GM21423 (cell line): ENCODE measurements around the gene DOK4.

ENCODE experiments used
- ATAC-seq: cut with Tn5 transposase; IDR thresholded peaks from one replicate; pipeline ENCODE4 v1.9.1; 2021; ENCODE audit warnings: mild to moderate bottlenecking, moderate library complexity; ENCODE audit not compliant: unreplicated experiment

The DOK4 gene

GRCh38 chr16:57519796-57520360 lies 33.6 kb upstream of the DOK4 start:
- peak; percentile 71 for ATAC-seq

GRCh38 chr16:57518922-57519321 lies 32.6 kb upstream of the DOK4 start:
- no peak for ATAC-seq

GRCh38 chr16:57518520-57518919 lies 32.2 kb upstream of the DOK4 start:
- ATAC-seq: no peak

GRCh38 chr16:57517397-57518367 lies 31.4 kb upstream of the DOK4 start:
- no peak for ATAC-seq

DNA sequence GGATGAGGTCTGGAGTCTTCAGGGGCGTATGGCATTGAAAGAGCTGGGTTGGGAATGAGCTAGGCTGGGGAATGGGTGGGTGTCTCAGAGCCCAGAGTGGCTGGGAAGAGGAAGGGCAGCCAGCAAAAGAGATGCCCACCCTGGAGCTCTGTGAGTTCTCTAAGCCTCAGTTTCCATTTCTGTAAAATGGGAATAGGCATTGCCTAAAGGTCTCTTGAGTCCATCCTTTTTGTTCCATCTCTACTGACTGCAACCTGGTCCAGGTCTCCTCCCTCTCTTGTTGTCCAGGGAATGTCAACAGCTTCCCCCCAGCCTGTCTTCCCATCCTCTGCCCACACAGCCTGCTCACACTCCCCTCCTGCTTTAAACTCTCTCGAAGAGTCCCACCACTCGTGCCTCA lies 30.5 kb upstream of the DOK4 start:
- ATAC-seq: no peak

GRCh38 chr16:57516176-57516725 lies 30.0 kb upstream of the DOK4 start:
- ATAC-seq: no peak

GRCh38 chr16:57514791-57515600 lies 28.7 kb upstream of the DOK4 start:
- ATAC-seq: no peak

- ATAC-seq: no peak
These were observed 28.1 kb upstream of the DOK4 start for GRCh38 chr16:57514371-57514770.

- no peak for ATAC-seq
These were observed 27.2 kb upstream of the DOK4 start for GRCh38 chr16:57513371-57514102.

DNA sequence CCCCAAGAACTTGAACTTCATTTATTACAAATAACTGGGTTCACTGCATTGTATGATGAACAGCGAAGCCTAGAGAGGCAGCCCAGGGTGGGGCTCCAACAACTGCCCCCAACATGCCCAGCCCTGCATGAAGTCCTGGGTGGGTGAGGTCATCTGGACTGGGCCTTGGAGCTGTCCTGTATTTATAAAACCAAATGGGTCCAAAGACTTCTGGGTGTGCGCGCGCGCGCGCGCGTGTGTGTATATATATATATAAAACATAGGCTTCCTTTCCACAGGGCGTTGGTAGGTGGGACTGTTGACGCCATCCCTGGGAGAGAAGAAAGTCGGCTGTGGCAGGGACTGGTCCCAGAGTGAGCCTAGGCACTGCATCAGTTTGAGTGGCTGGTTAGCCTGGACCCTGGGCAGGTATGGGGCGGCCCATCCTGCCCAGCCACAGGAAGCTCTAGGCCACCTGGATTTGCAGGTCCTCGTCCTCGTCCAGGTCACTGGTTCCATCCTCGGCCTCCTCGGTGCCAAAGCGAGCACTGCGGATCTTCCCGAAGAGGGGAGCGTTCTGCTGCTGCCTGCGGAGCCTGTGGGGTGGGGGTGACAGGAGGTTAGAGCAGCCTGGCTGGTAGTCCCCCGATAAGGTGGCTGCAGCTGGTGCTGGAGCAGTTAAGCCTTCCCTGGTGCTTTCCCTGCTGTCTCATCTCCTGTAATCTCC lies 26.2 kb upstream of the DOK4 start:
- ATAC-seq: no peak

DNA sequence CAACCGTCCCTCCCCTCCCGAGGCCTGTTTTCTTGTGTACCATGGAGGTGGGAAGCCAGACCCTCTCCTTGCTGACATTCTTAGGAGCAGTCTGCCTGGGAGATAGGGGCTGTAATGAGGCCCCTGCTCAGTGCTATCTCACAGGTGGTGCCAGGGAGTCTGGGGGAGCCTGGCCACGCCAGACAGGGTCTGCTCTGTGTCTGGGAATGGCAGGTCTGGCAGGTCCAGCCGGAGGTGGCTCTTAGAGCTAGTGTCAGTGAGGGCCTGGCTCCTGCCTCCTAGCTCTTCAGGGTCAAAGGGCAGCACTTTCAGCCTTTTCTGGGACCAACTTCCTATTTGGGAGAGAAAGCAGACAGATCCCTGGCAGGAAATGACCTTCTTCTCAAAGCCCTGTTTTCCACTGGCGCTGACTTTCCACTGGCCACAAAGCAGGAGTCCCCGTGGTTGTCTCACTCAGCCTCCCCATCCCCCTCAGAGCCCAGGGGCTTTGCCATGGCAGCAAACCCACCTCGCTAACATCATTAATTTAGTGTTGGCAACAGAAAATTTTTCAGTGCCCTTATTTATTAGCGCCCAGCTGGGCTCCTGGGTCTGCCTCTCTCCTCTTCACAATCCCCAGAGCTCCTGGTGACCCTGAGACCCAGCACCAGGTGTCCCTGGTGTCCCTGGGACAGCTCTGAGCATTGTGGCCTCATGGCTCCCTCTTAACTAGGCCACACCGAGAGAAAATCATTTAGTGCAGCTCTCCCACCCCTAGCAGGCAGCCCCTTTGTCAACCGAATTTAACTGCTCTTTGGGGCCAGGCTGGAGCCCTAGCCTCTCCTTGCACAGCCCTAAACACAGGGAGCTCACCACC lies 24.0 kb upstream of the DOK4 start:
- ATAC-seq: no peak

- no peak for ATAC-seq
These were observed 23.1 kb upstream of the DOK4 start for GRCh38 chr16:57509231-57509923.

DNA sequence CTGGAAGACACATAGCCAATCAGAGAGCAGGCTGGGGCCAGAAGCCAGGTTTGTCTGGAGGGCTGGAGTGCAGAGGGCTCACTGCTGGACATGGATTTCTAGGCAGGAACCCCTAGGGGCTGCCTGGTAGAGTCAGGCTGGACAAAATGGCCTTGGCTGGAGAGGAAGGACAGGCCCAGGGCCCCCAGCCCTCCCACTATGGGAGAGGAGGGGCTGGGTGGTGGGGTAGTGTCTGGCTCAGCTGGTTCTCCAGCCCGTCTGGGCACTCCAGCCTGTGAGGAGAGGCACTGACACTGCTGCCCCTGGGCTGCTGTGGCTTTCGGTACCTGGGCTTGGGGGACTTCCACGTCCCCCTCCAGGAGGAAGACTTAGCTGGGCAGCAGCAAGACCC lies 21.7 kb upstream of the DOK4 start:
- ATAC-seq: no peak

DNA sequence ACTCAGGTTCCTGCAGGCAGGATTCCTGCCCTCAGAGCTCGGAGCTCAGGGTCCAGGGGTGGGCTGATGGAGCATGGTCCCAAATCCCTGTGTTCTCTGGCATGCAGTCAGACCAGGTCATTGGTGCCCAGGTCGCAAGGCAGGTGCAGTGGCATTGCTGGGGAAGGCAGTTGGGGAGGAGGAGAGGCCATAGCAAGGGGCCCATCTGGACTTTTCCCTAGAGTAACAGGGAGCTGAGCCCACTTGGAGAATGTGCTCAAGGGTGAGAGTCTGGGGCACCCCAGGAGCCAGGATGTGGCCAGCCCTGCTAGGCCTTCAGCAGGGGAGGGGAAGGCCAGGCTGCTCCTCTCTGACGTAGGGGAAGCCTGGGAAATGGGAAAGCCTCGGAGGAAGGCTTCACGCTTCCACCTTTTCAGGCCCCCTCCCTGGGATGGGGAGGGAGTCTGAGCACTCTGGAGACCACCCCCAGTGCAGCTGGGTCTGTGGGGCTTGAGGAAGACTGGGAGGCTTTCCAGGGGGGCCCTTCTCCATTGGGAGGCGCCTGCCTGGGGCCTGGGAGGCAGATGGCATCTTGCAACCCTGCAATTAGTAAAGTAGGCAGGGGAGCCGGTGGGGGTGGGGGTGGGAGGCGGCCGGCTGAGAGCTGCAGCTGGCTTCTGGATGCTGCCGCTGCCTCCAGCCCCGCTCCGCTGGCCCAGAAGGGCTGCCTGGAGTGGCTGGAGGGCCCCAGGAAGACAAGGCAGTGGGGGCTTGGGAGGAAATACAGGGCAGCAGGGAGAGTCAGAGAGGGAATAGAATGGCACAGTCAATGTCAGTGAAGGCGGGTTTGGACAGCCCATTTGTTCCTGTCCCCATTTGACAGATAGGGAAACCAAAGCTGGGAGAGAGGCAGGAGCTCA lies 21.1 kb upstream of the DOK4 start:
- no peak for ATAC-seq

DNA sequence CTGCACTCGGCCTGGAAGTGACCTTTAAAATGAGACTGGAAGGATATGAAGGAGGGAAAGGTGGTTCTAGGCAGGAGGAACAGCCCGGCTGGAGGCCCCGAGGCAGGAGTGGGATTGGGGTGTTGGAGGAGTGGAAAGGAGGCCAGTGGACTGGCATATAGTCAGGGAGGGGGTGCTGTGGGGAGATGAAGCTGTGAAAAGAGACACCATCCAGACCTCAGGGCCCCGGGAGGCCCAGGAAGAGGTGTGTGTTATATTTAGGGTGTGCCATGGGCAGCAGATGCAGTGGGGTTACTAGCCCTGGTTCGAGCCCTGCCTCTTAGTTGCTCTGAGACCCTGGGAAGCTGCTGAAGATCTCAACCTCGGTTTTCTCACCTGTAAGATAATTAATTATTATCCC lies 18.9 kb upstream of the DOK4 start:
- no peak for ATAC-seq

GRCh38 chr16:57504491-57504890 lies 18.2 kb upstream of the DOK4 start:
- ATAC-seq: no peak

DNA sequence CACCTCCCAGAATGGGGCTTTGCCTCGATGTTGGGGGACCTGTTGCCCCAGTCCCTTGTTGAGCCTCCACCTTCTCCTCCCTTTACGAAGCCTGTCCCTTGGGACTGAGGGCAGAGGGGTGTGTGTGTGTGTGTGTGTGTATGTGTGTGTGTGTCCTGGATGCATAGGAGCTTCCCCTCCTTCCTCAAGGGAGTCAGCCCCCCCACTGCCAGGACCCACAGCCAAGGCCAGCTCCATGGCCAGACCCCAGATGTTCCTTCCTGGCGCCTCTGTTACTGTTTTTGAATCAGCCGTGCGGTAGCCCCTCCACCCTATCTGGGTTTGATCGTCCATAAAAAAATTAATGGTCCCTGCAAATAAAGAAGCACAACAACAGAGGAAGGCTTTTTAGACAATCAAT lies 17.7 kb upstream of the DOK4 start:
- ATAC-seq: no peak
